ENCODE results near the gene TRIM10. TPM values are rescaled to one million over a fixed set of nuclear protein-coding genes. Genes with fewer than 3 reads are reported as not detected.

The TRIM10 gene
- polyA plus RNA-seq, 3 donors, result not detected

GRCh38 chr6:30172681-30173080 is 11.7 kb upstream of the TRIM10 start:
- Histone ChIP-seq H3K36me3 (replicated peaks in 1 of 2; ENCODE audit: control insufficient read depth in 1 of 2, insufficient read depth in 2 of 2, low read length in 2 of 2) (no peaks in the 10 kb centered on the region), H4K20me1 (ENCODE audit: insufficient read depth, low read length) (no peaks in the 10 kb centered on the region), H3K4me3 (replicated peaks in 1 of 3; ENCODE audit: low read depth in 2 of 3, low read length in 3 of 3) (no peak overlapping the region), H3K27ac (ENCODE audit: low read depth in 1 of 2, low read length in 2 of 2) (no peak overlapping the region), H3K4me1 (ENCODE audit: control insufficient read depth in 1 of 2, insufficient read depth in 2 of 2, low read length in 2 of 2) (peaks cover 0 to 9% of the 10 kb centered on the region in 2 donors), H3K9ac (ENCODE audit: insufficient read depth, low read length, poor library complexity, severe bottlenecking) (no peak overlapping the region), H3K9me3 (replicated peaks in 1 of 2; ENCODE audit: control insufficient read depth in 1 of 2, insufficient read depth in 1 of 2, low read length in 2 of 2) (peaks cover 0 to 5% of the 10 kb centered on the region in 2 donors), H3K27me3 (ENCODE audit: control insufficient read depth in 2 of 2, insufficient read depth in 2 of 2, low read length in 2 of 2) (peaks cover 38 to 69% of the 10 kb centered on the region in 2 donors), H3K4me2 (replicated peaks; ENCODE audit: extremely low read depth, low read length, poor library complexity, severe bottlenecking) (no peak overlapping the region), H3K79me2 (ENCODE audit: insufficient read depth, low read length) (no peaks in the 10 kb centered on the region), H2AFZ (ENCODE audit: insufficient read depth, low read depth, low read length, poor library complexity, severe bottlenecking) (no peak overlapping the region)
- intact Hi-C loops (cut with micrococcal nuclease), result no loop called here
- no peak for DNase-seq
- Mint-ChIP-seq H3K4me3 (peak overlapping the region in 1 of 2 donors; percentile 77), H3K27ac (no peak overlapping the region), H3K36me3 (no peaks in the 10 kb centered on the region), H3K4me1 (peaks cover 5% of the 10 kb centered on the region), H3K9me3 (peaks cover 0 to 8% (median 3%) of the 10 kb centered on the region in 7 donors), H3K27me3 (ENCODE audit: low read depth in 3 of 3) (peaks cover 64 to 79% (median 71%) of the 10 kb centered on the region in 3 donors)
- no CpG with 5 or more reads among the region's 4 CpGs for WGBS (ENCODE audit: insufficient coverage)
- TF ChIP-seq, protein P1, sequence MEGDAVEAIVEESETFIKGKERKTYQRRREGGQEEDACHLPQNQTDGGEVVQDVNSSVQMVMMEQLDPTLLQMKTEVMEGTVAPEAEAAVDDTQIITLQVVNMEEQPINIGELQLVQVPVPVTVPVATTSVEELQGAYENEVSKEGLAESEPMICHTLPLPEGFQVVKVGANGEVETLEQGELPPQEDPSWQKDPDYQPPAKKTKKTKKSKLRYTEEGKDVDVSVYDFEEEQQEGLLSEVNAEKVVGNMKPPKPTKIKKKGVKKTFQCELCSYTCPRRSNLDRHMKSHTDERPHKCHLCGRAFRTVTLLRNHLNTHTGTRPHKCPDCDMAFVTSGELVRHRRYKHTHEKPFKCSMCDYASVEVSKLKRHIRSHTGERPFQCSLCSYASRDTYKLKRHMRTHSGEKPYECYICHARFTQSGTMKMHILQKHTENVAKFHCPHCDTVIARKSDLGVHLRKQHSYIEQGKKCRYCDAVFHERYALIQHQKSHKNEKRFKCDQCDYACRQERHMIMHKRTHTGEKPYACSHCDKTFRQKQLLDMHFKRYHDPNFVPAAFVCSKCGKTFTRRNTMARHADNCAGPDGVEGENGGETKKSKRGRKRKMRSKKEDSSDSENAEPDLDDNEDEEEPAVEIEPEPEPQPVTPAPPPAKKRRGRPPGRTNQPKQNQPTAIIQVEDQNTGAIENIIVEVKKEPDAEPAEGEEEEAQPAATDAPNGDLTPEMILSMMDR (IDR thresholded peaks at IDR 0.05), result no peak

DNA sequence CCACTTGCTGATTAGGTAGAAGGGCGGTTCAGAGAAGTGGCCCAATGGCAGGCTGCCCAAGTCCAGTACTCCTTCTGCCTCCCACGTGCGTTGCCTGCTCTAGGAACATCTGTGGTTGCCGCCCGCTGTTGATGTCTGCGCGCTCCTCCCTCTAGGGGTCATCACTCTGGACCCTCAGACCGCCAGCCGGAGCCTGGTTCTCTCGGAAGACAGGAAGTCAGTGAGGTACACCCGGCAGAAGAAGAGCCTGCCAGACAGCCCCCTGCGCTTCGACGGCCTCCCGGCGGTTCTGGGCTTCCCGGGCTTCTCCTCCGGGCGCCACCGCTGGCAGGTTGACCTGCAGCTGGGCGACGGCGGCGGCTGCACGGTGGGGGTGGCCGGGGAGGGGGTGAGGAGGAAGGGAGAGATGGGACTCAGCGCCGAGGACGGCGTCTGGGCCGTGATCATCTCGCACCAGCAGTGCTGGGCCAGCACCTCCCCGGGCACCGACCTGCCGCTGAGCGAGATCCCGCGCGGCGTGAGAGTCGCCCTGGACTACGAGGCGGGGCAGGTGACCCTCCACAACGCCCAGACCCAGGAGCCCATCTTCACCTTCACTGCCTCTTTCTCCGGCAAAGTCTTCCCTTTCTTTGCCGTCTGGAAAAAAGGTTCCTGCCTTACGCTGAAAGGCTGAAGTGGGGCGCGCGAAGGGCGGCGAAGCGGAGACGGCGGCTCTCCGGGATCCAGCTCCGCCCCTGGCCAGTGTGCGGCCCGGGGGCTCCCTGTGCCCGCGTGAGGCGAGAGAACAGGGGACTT is 10.9 kb upstream of the TRIM10 start:
- H4K20me1 ChIP-seq (ENCODE audit: insufficient read depth, low read length), result no peaks in the 10 kb centered on the region
- peaks cover 38 to 62% of the 10 kb centered on the region in 2 donors for H3K27me3 ChIP-seq (ENCODE audit: control insufficient read depth in 2 of 2, insufficient read depth in 2 of 2, low read length in 2 of 2)
- TF ChIP-seq, protein P1 (IDR thresholded peaks at IDR 0.05), result no peak
- peaks cover 0 to 5% of the 10 kb centered on the region in 2 donors for H3K9me3 ChIP-seq (replicated peaks in 1 of 2; ENCODE audit: control insufficient read depth in 1 of 2, insufficient read depth in 1 of 2, low read length in 2 of 2)
- Mint-ChIP-seq H3K9me3 (peaks cover 0 to 8% (median 3%) of the 10 kb centered on the region in 7 donors), H3K27ac (no peak overlapping the region), H3K4me1 (peaks cover 5% of the 10 kb centered on the region), H3K27me3 (ENCODE audit: low read depth in 3 of 3) (peaks cover 61 to 71% (median 68%) of the 10 kb centered on the region in 3 donors), H3K4me3 (peak overlapping the region in 1 of 2 donors; percentile 77), H3K36me3 (no peaks in the 10 kb centered on the region)
- H3K9ac ChIP-seq (ENCODE audit: insufficient read depth, low read length, poor library complexity, severe bottlenecking), result no peak overlapping the region
- H3K4me2 ChIP-seq (replicated peaks; ENCODE audit: extremely low read depth, low read length, poor library complexity, severe bottlenecking), result peak overlapping the region; percentile 2
- H3K79me2 ChIP-seq (ENCODE audit: insufficient read depth, low read length), result no peaks in the 10 kb centered on the region
- H2AFZ ChIP-seq (ENCODE audit: insufficient read depth, low read depth, low read length, poor library complexity, severe bottlenecking), result peak overlapping the region; percentile 48
- H3K36me3 ChIP-seq (replicated peaks in 1 of 2; ENCODE audit: control insufficient read depth in 1 of 2, insufficient read depth in 2 of 2, low read length in 2 of 2), result no peaks in the 10 kb centered on the region
- intact Hi-C loops (cut with micrococcal nuclease), result no loop called here
- DNase-seq, result no peak
- 7% methylated on average over 61 of the region's 62 CpGs for WGBS (ENCODE audit: insufficient coverage)
- no peak overlapping the region for H3K27ac ChIP-seq (ENCODE audit: low read depth in 1 of 2, low read length in 2 of 2)
- H3K4me3 ChIP-seq (replicated peaks in 1 of 3; ENCODE audit: low read depth in 2 of 3, low read length in 3 of 3), result no peak overlapping the region
- H3K4me1 ChIP-seq (ENCODE audit: control insufficient read depth in 1 of 2, insufficient read depth in 2 of 2, low read length in 2 of 2), result peaks cover 0 to 9% of the 10 kb centered on the region in 2 donors
